ENCODE measurements around the gene CNPY1. TPM values are rescaled to one million over a fixed set of nuclear protein-coding genes. Genes with fewer than 3 reads are reported as not detected.

The CNPY1 gene
- polyA plus RNA-seq, 1 of the 3 experiments (the other 2 are of a cell fraction): not detected

- TF ChIP-seq MXI1 (IDR thresholded peaks at IDR 0.05; ENCODE audit: low read depth, low read length) (no peak), EZH2phosphoT487 (IDR thresholded peaks at IDR 0.05; ENCODE audit: borderline replicate concordance, low read depth) (no peak), RCOR1 (IDR thresholded peaks at IDR 0.05; ENCODE audit: low read length) (no peak), TAF1 (IDR thresholded peaks at IDR 0.05; ENCODE audit: borderline replicate concordance, low read depth, low read length) (no peak), RFX5 (IDR thresholded peaks at IDR 0.05; ENCODE audit: low read length) (no peak), IRF3 (IDR thresholded peaks at IDR 0.05; ENCODE audit: low read depth, low read length) (no peak), TCF12 (IDR thresholded peaks at IDR 0.05) (no peak), NRF1 (IDR thresholded peaks at IDR 0.05; ENCODE audit: low read depth, low read length) (no peak), FOXJ3 (CRISPR knock-in tag; IDR thresholded peaks at IDR 0.05) (no peak), CTCF (IDR thresholded peaks at IDR 0.05) (no peak), CHD2 (IDR thresholded peaks at IDR 0.05; ENCODE audit: low read length, partially characterized antibody) (no peak), NFIC (IDR thresholded peaks at IDR 0.05; ENCODE audit: borderline replicate concordance) (no peak), GATA2 (CRISPR knock-in tag; IDR thresholded peaks at IDR 0.05) (no peak), SIN3A (IDR thresholded peaks at IDR 0.05; ENCODE audit: borderline replicate concordance, low read depth, low read length) (no peak), FOXM1 (IDR thresholded peaks at IDR 0.05; ENCODE audit: low read depth) (no peak), EP300 (IDR thresholded peaks at IDR 0.05; ENCODE audit: borderline replicate concordance in 1 of 2, low read depth in 1 of 2, low read length in 1 of 2) (no peak)
- no peak overlapping the region for H2AFZ ChIP-seq (ENCODE audit: low read depth)
- peaks cover 94% of the 10 kb centered on the region for H3K27me3 ChIP-seq (ENCODE audit: insufficient read depth)
- no peak overlapping the region for H3K9ac ChIP-seq
- POLR2A ChIA-PET: interaction anchor here (0.6 kb wide), 1 partner anchor 154 kb away, joined by 3 read pairs; no protein-coding TSS in a partner anchor
- H3K4me3 ChIP-seq (ENCODE audit: low read depth in 2 of 2, low read length in 1 of 2): no peak overlapping the region
- no peak overlapping the region for H3K27ac ChIP-seq (ENCODE audit: low read depth in 2 of 2, low read length in 1 of 2)
- H3K79me2 ChIP-seq (ENCODE audit: insufficient read depth): no peaks in the 10 kb centered on the region
- H3K9me3 ChIP-seq: no peaks in the 10 kb centered on the region
- H3F3A ChIP-seq (replicated peaks; ENCODE audit: insufficient read depth): no peaks in the 10 kb centered on the region
- no peaks in the 10 kb centered on the region for H3K9me2 ChIP-seq
- WGBS (ENCODE audit: low lambda C conversion rate): 31% methylated on average over 7 of the region's 7 CpGs
- no peaks in the 10 kb centered on the region for H3K36me3 ChIP-seq (replicated peaks in 1 of 2; ENCODE audit: control insufficient read depth in 1 of 2, insufficient read depth in 2 of 2, low read length in 1 of 2)
- H3K4me2 ChIP-seq: no peak overlapping the region
- DNase-seq: no peak
- H3K4me1 ChIP-seq (ENCODE audit: control insufficient read depth in 1 of 2, insufficient read depth in 2 of 2, low read depth in 1 of 2, low read length in 1 of 2): 0 out of 4 replicates have a peak, but pooled peaks cover 0 to under 1% of the 10 kb centered on the region in 2 experiments
- no peaks in the 10 kb centered on the region for H4K20me1 ChIP-seq (ENCODE audit: insufficient read depth)
- CTCF ChIA-PET: interaction anchor here (1.3 to 2.1 kb wide), 2 partner anchors 148 to 600 kb away, joined by 3 to 8 read pairs; no protein-coding TSS in a partner anchor
Observed at GRCh38 chr7:155527664-155528063, 18.7 kb downstream of the CNPY1 start.

- Histone ChIP-seq H3K4me3 (ENCODE audit: low read depth in 2 of 2, low read length in 1 of 2) (no peak overlapping the region), H3K27ac (ENCODE audit: low read depth in 2 of 2, low read length in 1 of 2) (no peak overlapping the region), H3K9me3 (no peaks in the 10 kb centered on the region), H3K27me3 (ENCODE audit: insufficient read depth) (peaks cover 92% of the 10 kb centered on the region), H2AFZ (ENCODE audit: low read depth) (no peak overlapping the region), H3K9ac (no peak overlapping the region), H3K4me1 (ENCODE audit: control insufficient read depth in 1 of 2, insufficient read depth in 2 of 2, low read depth in 1 of 2, low read length in 1 of 2) (no peaks in the 10 kb centered on the region), H3F3A (replicated peaks; ENCODE audit: insufficient read depth) (no peaks in the 10 kb centered on the region), H3K36me3 (replicated peaks in 1 of 2; ENCODE audit: control insufficient read depth in 1 of 2, insufficient read depth in 2 of 2, low read length in 1 of 2) (no peaks in the 10 kb centered on the region), H3K79me2 (ENCODE audit: insufficient read depth) (no peaks in the 10 kb centered on the region), H3K4me2 (no peak overlapping the region), H4K20me1 (ENCODE audit: insufficient read depth) (no peaks in the 10 kb centered on the region), H3K9me2 (no peaks in the 10 kb centered on the region)
- no peak for DNase-seq
- POLR2A ChIA-PET: no interaction called here
- 13% methylated on average over 13 of the region's 13 CpGs for WGBS (ENCODE audit: low lambda C conversion rate)
- CTCF ChIA-PET: interaction anchor here (0.7 to 2.5 kb wide), 2 partner anchors 72 to 146 kb away, joined by 4 to 12 read pairs; no protein-coding TSS in a partner anchor
- TF ChIP-seq CHD2 (IDR thresholded peaks at IDR 0.05; ENCODE audit: low read length, partially characterized antibody) (no peak), RAD21 (IDR thresholded peaks at IDR 0.05; ENCODE audit: low read length) (no peak), MEF2A (IDR thresholded peaks at IDR 0.05; ENCODE audit: borderline replicate concordance, low read depth) (no peak), RXRA (IDR thresholded peaks at IDR 0.05; ENCODE audit: borderline replicate concordance, low read depth) (no peak), RCOR1 (IDR thresholded peaks at IDR 0.05; ENCODE audit: low read length) (no peak), ELF1 (IDR thresholded peaks at IDR 0.05) (no peak), USF2 (IDR thresholded peaks at IDR 0.05; ENCODE audit: borderline replicate concordance, low read depth, low read length) (no peak), TCF12 (IDR thresholded peaks at IDR 0.05) (no peak), MAX (IDR thresholded peaks at IDR 0.05; ENCODE audit: low read depth) (no peak), PBX3 (IDR thresholded peaks at IDR 0.05) (no peak), TEAD4 (IDR thresholded peaks at IDR 0.05; ENCODE audit: borderline replicate concordance, insufficient read depth) (no peak), POLR2AphosphoS5 (IDR thresholded peaks at IDR 0.05; ENCODE audit: low read depth, low read length) (no peak)
Observed at GRCh38 chr7:155526225-155526624, 20.1 kb downstream of the CNPY1 start.

Measured in SK-N-SH (cell line).